GM18873 (cell line): Measurements from ENCODE around the gene PHF5A.
"Not testable (repeated sequence)": the region's sequence is repeated elsewhere in the genome, so short reads cannot be mapped to it uniquely, and the experiment has no call there.

ENCODE experiments used
- ATAC-seq: cut with Tn5 transposase; IDR thresholded peaks from one replicate; pipeline ENCODE4 v1.9.1; 2021; ENCODE audit warnings: mild to moderate bottlenecking, moderate library complexity, moderate number of reproducible peaks; ENCODE audit not compliant: unreplicated experiment, low FRiP score

The PHF5A gene

DNA sequence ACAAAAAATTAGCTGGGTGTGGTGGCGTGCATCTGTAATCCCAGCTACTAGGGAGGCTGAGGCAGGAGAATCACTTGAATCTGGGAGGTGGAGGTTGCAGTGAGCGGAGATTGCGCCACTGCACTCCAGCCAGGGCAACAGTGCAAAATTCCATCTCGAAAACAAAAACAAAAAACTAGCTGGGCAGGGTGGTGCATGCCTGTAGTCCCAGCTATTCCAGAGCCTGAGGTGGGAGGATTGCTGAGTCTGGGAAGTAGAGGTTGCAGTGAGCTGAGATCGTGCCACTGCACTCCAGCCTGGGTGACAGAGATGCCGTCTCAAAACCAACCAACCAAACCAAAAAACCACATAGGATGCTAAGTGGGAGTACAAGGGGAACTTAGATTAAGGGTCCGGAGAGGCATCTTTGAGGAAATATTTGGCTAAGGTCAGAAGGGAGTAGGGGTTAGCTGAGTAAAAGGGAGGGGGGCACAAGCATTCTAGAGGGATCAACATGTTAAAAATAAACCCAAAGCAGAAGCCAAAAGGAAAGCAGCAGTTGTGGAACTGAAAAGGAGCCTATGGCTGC is 10.2 kb downstream of the PHF5A start:
- no peak for ATAC-seq

GRCh38 chr22:41448189-41448808 is 20.2 kb downstream of the PHF5A start:
- ATAC-seq, result peak; percentile 41

- ATAC-seq, result no peak
These were observed 20.9 kb downstream of the PHF5A start for GRCh38 chr22:41447435-41448188.

- peak; percentile 36 for ATAC-seq
These were observed 21.7 kb downstream of the PHF5A start, which contains the start of gene TOB2 for GRCh38 chr22:41446639-41447434. Gene TOB2, minus strand, starts transcription at chr22:41446801. Its CDS starts 9,456 bp downstream, at chr22:41437345.

- no peak for ATAC-seq
These were observed 22.4 kb downstream of the PHF5A start for GRCh38 chr22:41446057-41446501.

- ATAC-seq, result no peak
These were observed 23.1 kb downstream of the PHF5A start for GRCh38 chr22:41445129-41446056.

DNA sequence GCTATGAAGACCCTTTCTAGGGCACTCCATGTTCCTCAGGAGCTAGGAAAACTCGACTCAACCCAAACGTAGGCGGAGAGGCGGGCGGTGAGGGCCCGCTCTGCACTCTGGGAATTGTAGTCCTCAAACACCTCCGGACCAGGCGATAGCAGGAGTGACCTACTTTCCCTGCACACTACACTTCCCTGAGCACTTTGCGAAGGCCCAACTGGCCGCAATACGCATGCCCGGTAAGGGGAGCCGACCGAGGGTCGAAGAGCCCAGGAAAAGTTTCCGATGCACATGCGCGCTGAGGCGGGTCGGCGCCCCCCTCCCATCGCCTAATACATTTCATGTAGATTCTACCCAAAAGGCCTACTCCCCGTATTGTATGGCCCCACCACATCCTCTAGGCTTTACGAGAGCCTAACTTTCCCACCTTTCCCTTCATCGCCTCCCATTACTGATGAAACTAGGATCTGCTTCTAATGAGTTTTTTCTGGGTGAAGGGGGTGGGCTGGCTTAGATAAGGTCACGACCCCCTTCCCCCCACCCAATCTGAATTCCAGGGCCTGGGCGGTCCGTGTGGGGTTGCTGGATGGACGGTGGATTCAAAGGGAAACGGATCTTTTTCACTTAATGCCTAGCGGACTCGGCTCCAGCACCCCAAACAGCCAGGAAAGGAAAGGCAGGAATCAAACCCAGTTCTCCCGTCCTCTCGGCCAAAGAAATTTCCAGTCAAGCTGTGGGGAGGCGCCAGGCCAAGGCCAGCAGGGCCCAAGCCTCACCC is 23.9 kb downstream of the PHF5A start:
- peak; percentile 49 for ATAC-seq

DNA sequence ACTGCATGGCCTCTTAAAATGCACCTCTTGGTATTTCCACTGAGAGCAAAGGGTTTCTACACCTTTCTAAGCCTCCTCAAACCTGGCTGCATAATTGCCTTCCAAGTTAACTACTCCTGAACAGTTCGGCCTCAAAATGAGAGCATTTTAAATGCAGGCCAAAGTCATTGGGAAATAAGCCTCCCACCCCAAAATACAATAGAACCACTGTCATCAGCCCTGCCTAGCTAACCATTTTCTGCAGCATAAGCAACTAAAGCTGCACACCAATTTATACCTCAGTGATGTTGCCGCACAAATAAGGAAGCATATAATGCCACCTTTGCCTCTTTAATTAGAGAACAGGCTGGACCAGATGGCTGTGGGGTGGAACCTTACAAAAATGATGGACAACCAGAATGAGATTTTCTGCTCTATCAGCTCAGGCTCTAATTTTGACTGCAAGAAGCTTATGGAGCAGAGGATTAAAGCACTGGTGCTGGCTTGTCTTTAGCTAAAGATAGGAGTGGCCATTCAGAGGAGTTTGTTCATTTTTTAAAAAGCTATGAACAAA is 26.2 kb downstream of the PHF5A start:
- ATAC-seq, result no peak

DNA sequence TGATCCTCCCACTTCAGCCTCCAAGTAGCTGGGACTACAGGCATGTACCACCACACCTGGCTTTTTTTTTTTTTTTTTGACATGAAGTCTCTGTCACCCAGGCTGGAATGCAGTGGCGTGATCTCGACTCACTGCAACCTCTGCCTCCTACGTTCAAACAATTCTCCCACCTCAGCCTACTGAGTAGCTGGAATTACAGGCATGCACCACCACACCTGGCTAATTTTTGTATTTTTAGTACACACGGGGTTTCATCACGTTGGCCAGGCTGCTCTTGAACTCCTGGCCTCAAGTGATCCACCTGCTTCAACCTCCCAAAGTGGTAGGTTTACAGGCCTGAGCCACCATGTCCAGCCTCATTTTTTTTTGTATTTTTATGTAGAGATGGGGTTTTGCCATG is 28.0 kb downstream of the PHF5A start:
- ATAC-seq, result not testable (repeated sequence)

- no peak for ATAC-seq
These were observed 31.3 kb downstream of the PHF5A start for GRCh38 chr22:41437198-41437597.

- no peak for ATAC-seq
These were observed 32.0 kb downstream of the PHF5A start for GRCh38 chr22:41436322-41437113.

DNA sequence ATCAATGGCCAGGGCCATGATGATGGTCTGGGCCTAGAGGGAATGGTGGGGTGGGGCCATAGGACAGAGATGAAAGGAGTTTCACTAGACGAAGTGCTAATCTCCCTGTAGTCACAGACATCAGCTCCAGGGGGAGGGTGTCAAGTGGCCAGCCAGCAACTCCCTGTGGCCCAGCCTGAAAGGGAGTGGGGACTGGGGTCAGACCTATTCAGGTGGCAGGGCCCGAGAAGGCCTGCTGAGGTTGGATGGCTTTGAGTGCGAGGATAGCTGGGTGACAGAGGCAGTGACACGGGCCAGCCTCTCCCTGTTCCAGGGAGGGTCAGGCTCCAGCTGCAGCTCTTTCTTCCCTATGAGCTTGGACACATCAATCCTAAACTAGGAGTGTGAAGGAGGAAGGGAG is 32.9 kb downstream of the PHF5A start:
- no peak for ATAC-seq

GRCh38 chr22:41434361-41435003 is 34.0 kb downstream of the PHF5A start:
- ATAC-seq, result not testable (repeated sequence)

DNA sequence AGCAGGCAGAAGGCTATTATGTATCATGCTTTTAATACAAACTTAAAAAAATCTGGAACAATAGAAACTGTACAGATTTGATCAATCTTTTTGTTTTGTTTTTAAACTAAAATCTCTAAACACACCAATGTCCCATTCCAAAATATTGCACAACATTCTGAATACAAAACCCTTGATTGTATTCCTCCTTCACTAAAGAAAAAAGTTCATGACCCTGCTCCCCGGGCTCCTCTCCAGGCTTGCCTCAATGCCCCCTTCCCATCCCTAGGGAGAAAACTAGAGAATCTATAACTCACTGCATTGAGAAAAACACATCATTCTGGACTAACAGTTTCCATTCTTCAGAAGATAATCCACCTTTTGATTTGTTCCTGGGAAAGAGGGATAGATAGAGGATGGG is 35.0 kb downstream of the PHF5A start:
- not testable (repeated sequence) for ATAC-seq

- no peak for ATAC-seq
These were observed 36.8 kb downstream of the PHF5A start for GRCh38 chr22:41431656-41432055.

DNA sequence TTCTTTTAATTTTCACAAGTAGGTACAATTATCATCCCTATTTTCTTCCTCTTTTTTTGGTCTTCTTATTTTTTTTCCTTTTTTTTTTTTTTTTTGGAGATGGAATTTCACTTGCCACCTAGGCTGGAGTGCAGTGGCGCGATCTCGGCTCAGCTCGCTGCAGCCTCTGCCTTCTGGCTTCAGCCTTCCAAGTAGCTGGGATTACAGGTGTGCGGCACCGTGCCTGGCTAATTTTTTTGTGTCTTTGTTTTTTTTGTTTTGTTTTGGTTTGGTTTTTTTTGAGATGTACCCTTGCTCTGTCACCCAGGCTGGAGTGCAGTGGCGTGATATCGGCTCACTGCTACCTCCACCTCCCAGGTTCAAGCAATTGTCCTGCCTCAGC is 38.5 kb downstream of the PHF5A start:
- no peak for ATAC-seq

- ATAC-seq, result no peak
These were observed 39.1 kb downstream of the PHF5A start for GRCh38 chr22:41429232-41429950.
